Activated T-helper 17 cell treated with anti-CD3 and anti-CD28 coated beads, Interleukin-2, amount 50 U/mL, for 72 hours (primary cell): ENCODE results near the gene MBD5. TPM values are rescaled to one million over a fixed set of nuclear protein-coding genes. Genes with fewer than 3 reads are reported as not detected.
A peak's percentile ranks its signal among the peaks of the same experiment; 100 is the strongest.

Source experiments
- ATAC-seq: fragments of 150-1000 bp; cut with Tn5 transposase; replicated peaks from 2 replicates; pipeline ENCODE4 v1.10.0; 2021; ENCODE audit warnings: mild to moderate bottlenecking, moderate library complexity
- H3K27ac Mint-ChIP-seq: one replicate; pipeline ENCODE4 v1.8.0; 2022; ENCODE audit warnings: mixed read lengths
- H3K27me3 Mint-ChIP-seq: one replicate; pipeline ENCODE4 v1.8.0; 2022; ENCODE audit warnings: mixed read lengths
- H3K36me3 Mint-ChIP-seq: one replicate; pipeline ENCODE4 v1.8.0; 2022; ENCODE audit warnings: low read depth, mild to moderate bottlenecking, mixed read lengths
- H3K4me1 Mint-ChIP-seq: one replicate; pipeline ENCODE4 v1.8.0; 2022; ENCODE audit warnings: mixed read lengths
- H3K4me3 Mint-ChIP-seq: one replicate; pipeline ENCODE4 v1.8.0; 2022; ENCODE audit warnings: mild to moderate bottlenecking, mixed read lengths
- H3K9me3 Mint-ChIP-seq: one replicate; pipeline ENCODE4 v1.8.0; 2022; ENCODE audit warnings: mixed read lengths
- total RNA-seq, 2 donors: library from RNA; stranded (reverse); gene quantifications; one replicate each; pipeline ENCODE4 v1.2.3, GENCODE V29; 2022

MBD5 gene
- total RNA-seq, 2 donors from 2014 or later, result 33.5 to 55.7 TPM

DNA sequence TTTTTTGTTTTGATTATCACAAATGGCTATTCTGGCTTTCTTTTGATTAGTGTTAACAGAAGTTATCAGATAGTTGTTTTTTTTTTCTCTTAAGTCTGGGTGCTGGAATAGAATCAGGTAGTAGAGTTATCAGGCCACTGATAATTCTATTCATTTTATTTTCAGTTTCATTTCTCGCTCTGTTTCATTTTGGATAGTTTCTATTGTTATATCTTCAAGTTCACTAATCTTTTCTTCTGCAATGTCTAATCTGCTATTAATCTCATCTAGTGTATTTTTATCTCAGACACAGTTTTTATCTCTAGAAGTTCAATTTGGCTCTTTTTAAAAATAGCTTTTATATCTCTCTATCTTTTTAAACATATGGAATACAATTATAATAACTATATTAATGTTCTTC is 381.9 kb downstream of the MBD5 start:
- no peak for ATAC-seq
- no peaks in the 10 kb centered on the region for H3K4me1 Mint-ChIP-seq

DNA sequence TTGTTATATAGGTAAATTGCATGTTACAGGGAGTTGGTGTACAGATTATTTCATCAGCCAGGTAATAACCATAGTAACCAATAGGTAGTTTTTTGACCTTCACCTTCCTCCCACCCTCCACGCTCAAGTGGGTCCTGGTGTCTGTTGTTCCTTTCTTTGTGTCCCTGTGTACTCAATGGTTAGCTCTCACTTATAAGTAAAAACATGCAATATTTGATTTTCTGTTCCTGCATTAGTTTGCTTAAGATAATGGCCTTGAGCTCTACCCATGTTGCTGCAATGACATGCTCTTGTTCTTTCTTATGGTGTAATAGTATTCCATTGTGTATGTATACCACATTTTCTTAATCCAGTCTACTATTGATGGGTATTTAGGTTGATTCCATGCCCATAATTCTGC is 390.0 kb downstream of the MBD5 start:
- no peak for ATAC-seq
- no peak overlapping the region for H3K27ac Mint-ChIP-seq
- H3K27me3 Mint-ChIP-seq, result no peaks in the 10 kb centered on the region
- no peak overlapping the region for H3K4me3 Mint-ChIP-seq
- peaks cover 16% of the 10 kb centered on the region for H3K9me3 Mint-ChIP-seq
- H3K36me3 Mint-ChIP-seq, result no peaks in the 10 kb centered on the region
- H3K4me1 Mint-ChIP-seq, result no peaks in the 10 kb centered on the region

More for the DNA sequence above, 381.9 kb downstream of the MBD5 start:
- no peak overlapping the region for H3K4me3 Mint-ChIP-seq
- H3K27me3 Mint-ChIP-seq, result no peaks in the 10 kb centered on the region
- no peaks in the 10 kb centered on the region for H3K9me3 Mint-ChIP-seq
- H3K36me3 Mint-ChIP-seq, result peaks cover 6% of the 10 kb centered on the region
- H3K27ac Mint-ChIP-seq, result no peak overlapping the region

DNA sequence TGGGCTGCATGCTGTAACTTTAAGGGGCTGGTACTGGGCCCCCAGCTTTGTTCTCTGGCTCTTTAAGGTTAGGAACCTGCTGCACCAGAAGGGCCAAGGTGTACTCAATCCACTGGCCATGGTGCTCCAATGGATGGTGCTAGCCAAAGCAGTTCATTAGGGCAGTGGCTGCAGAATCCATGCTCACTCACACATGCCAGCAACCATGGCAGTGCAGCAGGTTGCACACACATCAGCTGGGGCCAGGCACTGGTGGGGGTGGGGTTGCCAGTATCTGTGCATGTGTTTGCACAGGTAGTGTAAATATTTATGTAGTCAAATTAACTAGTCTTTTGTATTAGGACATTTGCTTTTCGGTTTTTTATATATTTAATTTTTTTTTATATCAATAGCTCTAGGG is 395.4 kb downstream of the MBD5 start:
- no peaks in the 10 kb centered on the region for H3K4me1 Mint-ChIP-seq
- no peak overlapping the region for H3K27ac Mint-ChIP-seq
- no peaks in the 10 kb centered on the region for H3K27me3 Mint-ChIP-seq
- H3K4me3 Mint-ChIP-seq, result no peak overlapping the region
- peaks cover 16% of the 10 kb centered on the region for H3K9me3 Mint-ChIP-seq
- no peaks in the 10 kb centered on the region for H3K36me3 Mint-ChIP-seq
- ATAC-seq, result no peak

DNA sequence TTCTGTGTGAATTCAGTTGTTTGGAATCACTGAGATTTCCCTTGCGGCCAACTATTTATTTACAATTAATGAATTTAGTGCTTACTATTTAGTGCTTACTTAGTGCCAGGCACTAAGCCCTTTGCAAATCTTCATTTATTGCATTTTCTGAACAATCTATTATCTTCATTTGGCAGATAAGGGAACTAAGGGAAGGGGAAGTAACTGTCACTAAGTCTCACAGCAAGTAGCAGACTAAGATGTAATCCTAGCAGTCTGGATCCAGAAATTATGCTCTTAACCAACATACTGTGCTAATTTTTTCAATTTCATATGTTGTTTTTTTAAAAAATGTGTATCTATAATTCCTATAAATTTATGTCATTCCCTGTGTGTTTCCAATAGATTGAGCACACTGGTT is 409.2 kb downstream of the MBD5 start:
- no peaks in the 10 kb centered on the region for H3K27me3 Mint-ChIP-seq
- H3K4me3 Mint-ChIP-seq, result no peak overlapping the region
- H3K9me3 Mint-ChIP-seq, result peaks cover 9% of the 10 kb centered on the region
- no peaks in the 10 kb centered on the region for H3K36me3 Mint-ChIP-seq
- no peak for ATAC-seq
- H3K27ac Mint-ChIP-seq, result no peak overlapping the region
- H3K4me1 Mint-ChIP-seq, result peaks cover 5% of the 10 kb centered on the region

DNA sequence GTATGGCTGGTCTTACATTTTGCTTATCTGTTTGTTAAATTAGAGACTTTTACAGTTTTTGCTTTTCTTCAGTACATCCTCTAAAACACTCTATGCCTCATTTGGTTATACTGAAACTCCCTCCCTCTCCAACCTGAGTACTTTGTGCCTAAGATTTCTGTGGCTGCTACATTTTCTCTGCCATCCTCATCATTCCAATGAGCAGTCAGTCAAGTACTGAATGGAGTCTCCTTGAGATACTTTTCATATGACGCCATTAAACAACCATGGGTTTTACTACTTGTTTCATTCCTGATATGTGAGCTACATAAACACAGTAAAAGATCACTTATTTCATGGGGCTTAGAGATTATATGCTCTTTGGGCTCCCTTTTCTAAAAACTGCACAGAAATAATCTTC is 427.0 kb downstream of the MBD5 start:
- H3K4me1 Mint-ChIP-seq, result no peaks in the 10 kb centered on the region
- no peak for ATAC-seq
- H3K36me3 Mint-ChIP-seq, result no peaks in the 10 kb centered on the region

DNA sequence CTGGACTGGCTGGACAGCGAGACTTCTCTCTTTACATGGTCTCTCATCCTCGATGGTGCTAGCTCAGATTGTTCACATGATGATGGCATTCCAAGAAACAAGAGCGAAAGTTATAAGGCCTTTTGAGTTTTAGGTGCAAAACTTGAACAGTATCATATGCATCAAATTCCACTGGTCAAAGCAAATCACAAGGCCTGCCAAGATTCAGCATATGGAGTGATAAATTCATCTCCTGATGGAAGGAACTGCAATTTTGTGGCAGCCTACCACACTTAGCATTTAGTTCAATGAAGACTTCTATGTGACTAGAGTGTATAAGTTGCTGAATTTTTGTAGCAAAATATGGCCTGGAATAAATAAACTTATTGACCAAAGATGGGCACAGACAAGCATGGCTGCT is 429.6 kb downstream of the MBD5 start:
- no peaks in the 10 kb centered on the region for H3K36me3 Mint-ChIP-seq
- H3K4me1 Mint-ChIP-seq, result no peaks in the 10 kb centered on the region
- no peak overlapping the region for H3K27ac Mint-ChIP-seq
- ATAC-seq, result no peak
- no peak overlapping the region for H3K4me3 Mint-ChIP-seq
- no peaks in the 10 kb centered on the region for H3K27me3 Mint-ChIP-seq
- H3K9me3 Mint-ChIP-seq, result no peaks in the 10 kb centered on the region

More for the DNA sequence above, 427.0 kb downstream of the MBD5 start:
- Mint-ChIP-seq H3K27me3 (no peaks in the 10 kb centered on the region), H3K4me3 (no peak overlapping the region), H3K9me3 (no peaks in the 10 kb centered on the region), H3K27ac (no peak overlapping the region)

DNA sequence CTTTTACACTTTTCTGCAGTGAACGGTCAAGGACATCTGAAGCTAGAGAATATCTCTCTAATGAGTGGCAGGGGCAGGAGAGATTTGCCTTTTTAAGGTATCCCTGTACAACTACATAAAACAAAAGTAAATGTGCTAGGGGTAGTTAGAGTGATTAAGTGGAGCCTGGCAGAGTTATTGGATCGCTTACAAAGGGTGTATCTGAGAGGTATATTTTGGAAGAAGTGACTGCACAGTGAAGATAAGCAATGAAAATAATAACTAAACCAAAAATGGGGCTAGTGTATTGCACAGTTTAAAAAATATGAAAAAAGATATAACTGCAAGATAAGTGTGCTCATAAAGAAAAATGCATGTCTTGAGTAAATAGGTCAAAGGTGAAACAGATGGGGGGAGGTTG is 430.2 kb downstream of the MBD5 start:
- Mint-ChIP-seq H3K27ac (no peak overlapping the region), H3K4me1 (no peaks in the 10 kb centered on the region), H3K4me3 (no peak overlapping the region), H3K36me3 (no peaks in the 10 kb centered on the region), H3K27me3 (no peaks in the 10 kb centered on the region), H3K9me3 (no peaks in the 10 kb centered on the region)
- ATAC-seq, result no peak

DNA sequence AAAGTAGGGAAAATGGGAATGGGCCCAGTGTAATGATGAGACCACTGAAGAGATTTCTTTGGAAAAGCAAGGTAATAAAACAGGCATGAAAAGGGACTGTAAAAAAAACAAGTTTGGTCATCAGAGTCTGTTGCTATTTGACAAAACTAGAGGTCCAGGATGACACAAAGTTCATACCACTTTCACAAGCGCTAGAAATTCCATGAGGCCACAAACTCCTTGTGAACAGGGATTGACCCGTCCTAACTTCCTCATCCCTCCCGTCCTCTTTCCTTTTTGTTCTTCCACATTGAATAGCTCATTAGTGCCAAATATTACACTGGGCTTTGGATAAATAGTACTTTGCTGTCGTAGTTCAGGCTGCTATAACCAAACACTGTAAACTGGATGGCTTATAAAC is 434.9 kb downstream of the MBD5 start:
- Mint-ChIP-seq H3K36me3 (peaks cover 5% of the 10 kb centered on the region), H3K27me3 (no peaks in the 10 kb centered on the region), H3K27ac (no peak overlapping the region), H3K4me1 (no peaks in the 10 kb centered on the region), H3K4me3 (no peak overlapping the region), H3K9me3 (no peaks in the 10 kb centered on the region)
- ATAC-seq, result no peak

DNA sequence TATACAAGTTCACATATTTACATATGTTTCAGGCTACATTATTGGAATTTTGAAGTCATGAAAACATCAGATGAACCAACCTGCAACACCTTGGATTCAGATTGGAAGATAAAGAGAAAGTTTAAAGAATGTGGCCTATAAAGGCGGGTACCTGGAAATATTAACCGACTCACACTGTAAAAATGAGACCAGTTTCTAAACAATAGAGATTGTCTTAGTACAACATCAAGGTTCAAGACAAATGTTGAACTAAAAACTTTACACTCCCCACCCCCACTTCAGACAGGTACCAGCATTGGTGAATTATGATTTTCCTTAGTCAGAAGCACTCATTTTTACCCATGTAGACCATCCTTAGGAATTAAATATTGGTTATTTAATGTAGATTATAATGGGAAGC is 437.3 kb downstream of the MBD5 start:
- Mint-ChIP-seq H3K27me3 (no peaks in the 10 kb centered on the region), H3K9me3 (no peaks in the 10 kb centered on the region), H3K4me3 (no peak overlapping the region), H3K36me3 (peaks cover 5% of the 10 kb centered on the region), H3K27ac (no peak overlapping the region), H3K4me1 (no peaks in the 10 kb centered on the region)
- ATAC-seq, result no peak

DNA sequence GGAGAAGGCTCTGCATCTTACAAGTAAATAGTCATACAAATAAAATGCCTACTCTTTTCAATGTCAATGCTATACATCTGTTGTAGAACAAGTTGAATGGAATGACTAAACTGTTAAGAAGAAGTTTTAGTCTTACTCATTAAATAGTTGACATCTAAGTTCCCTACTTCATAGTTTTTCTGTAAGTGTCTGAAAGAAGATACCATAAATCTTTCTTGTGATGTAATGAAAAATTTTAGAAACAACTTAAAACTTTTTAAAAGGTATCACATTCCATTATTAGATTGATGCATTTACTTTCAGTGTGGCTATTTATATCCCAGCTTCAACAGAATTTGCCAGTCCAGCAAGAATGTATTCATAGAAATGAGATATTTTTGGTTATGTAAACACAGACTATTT is 438.5 kb downstream of the MBD5 start:
- no peak overlapping the region for H3K4me3 Mint-ChIP-seq
- peak; percentile 18 for ATAC-seq
- no peaks in the 10 kb centered on the region for H3K27me3 Mint-ChIP-seq
- peaks cover 16% of the 10 kb centered on the region for H3K36me3 Mint-ChIP-seq
- no peaks in the 10 kb centered on the region for H3K9me3 Mint-ChIP-seq
- H3K27ac Mint-ChIP-seq, result no peak overlapping the region
- H3K4me1 Mint-ChIP-seq, result no peaks in the 10 kb centered on the region

DNA sequence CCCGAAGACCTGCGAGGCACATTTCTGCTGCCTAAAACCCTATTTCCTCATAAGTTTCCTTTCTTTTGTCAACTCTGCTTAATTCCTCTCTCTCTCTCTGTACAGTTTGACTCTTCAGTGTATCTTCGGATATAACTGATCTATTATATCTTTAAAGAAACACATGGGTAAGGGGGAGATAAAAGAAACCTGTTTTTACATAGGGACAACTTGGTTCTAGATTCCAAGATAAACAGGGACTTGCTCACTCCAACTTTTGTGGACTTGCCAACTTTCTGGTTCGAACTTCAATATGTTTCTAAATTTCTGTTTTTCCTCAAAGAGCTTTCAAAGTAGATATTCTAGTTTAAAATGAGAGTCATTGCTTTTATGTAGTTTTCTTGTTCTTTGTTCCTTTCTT is 441.0 kb downstream of the MBD5 start:
- Mint-ChIP-seq H3K4me1 (no peaks in the 10 kb centered on the region), H3K27me3 (no peaks in the 10 kb centered on the region), H3K9me3 (no peaks in the 10 kb centered on the region), H3K4me3 (no peak overlapping the region), H3K27ac (no peak overlapping the region), H3K36me3 (peaks cover 27% of the 10 kb centered on the region)
- no peak for ATAC-seq

DNA sequence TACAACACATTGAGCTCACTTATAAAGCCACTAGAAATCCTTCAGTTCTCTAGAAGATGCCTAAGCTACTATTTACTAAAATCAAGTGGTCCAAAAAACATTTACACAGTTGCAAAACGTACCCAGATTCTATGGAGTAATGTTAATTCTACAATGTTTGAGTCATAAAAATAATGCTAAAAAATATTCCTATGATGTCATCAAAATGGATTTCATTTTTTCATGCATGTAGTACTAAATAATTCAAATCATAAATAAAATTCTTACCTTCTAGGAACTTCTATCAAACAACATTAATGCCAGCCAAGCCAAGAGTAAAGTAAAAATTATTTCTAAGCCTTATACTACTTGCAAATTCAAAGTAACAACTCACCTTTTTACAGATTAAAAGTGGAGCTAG is 454.7 kb downstream of the MBD5 start:
- no peaks in the 10 kb centered on the region for H3K36me3 Mint-ChIP-seq
- no peak overlapping the region for H3K4me3 Mint-ChIP-seq
- no peak for ATAC-seq
- no peak overlapping the region for H3K27ac Mint-ChIP-seq
- no peaks in the 10 kb centered on the region for H3K9me3 Mint-ChIP-seq
- no peaks in the 10 kb centered on the region for H3K27me3 Mint-ChIP-seq
- no peaks in the 10 kb centered on the region for H3K4me1 Mint-ChIP-seq

DNA sequence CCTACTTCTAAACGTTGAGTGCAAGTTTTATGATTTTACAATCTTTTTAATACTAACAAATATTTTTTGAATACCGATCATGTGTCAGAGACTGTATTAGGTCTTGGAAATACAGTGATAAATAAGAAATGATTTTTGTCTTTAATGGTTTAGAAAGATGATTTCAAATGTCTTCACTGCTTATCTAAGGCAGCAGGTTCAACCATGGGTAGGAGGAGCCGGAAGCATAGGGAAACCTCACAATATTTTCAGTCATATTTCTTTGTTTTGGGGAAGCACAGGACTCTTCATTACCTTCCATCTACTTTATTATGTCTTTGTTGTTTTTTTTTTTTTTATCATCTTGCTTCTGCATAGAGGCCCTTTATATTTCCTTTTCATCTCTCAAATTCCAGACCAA is 458.5 kb downstream of the MBD5 start:
- H3K9me3 Mint-ChIP-seq, result no peaks in the 10 kb centered on the region
- no peaks in the 10 kb centered on the region for H3K27me3 Mint-ChIP-seq
- no peaks in the 10 kb centered on the region for H3K4me1 Mint-ChIP-seq
- H3K36me3 Mint-ChIP-seq, result no peaks in the 10 kb centered on the region
- no peak for ATAC-seq
- H3K27ac Mint-ChIP-seq, result no peak overlapping the region
- no peak overlapping the region for H3K4me3 Mint-ChIP-seq

DNA sequence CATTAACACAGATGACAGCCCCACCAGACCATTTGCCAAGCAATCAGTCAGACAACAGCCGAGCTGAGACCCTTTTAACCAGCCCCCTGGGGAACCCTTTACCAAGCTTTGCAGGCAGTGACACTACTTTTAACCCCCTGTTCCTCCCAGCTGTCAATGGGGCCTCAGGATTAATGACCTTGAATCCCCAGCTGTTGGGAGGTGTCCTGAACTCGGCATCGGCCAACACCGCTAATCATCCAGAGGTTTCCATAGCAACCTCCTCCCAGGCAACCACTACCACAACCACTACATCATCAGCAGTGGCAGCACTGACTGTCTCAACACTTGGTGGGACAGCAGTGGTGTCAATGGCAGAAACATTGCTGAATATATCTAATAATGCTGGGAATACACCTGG is 462.8 kb downstream of the MBD5 start:
- Mint-ChIP-seq H3K9me3 (no peaks in the 10 kb centered on the region), H3K27ac (no peak overlapping the region), H3K36me3 (no peaks in the 10 kb centered on the region), H3K4me1 (no peaks in the 10 kb centered on the region), H3K4me3 (no peak overlapping the region), H3K27me3 (no peaks in the 10 kb centered on the region)
- no peak for ATAC-seq

DNA sequence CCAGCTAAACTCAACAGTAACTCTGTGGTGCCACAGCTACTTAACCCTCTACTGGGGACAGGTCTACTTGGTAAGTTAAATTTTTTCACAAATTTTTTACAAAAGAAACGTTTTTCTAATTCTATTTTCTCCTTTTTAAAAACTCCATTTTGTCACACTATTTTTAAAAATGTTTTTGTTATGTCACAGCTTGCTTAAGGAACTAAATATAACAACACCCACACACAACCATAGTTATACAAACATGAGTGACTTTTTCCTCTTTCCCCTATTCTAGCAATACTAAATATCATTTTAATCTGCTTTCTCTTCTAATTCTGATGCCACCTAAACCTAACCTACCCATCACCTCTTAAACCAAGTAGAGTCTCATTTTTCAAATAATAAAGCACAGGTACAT is 463.2 kb downstream of the MBD5 start:
- no peaks in the 10 kb centered on the region for H3K36me3 Mint-ChIP-seq
- H3K4me3 Mint-ChIP-seq, result no peak overlapping the region
- ATAC-seq, result no peak
- H3K4me1 Mint-ChIP-seq, result no peaks in the 10 kb centered on the region
- H3K9me3 Mint-ChIP-seq, result no peaks in the 10 kb centered on the region
- no peak overlapping the region for H3K27ac Mint-ChIP-seq
- H3K27me3 Mint-ChIP-seq, result no peaks in the 10 kb centered on the region

DNA sequence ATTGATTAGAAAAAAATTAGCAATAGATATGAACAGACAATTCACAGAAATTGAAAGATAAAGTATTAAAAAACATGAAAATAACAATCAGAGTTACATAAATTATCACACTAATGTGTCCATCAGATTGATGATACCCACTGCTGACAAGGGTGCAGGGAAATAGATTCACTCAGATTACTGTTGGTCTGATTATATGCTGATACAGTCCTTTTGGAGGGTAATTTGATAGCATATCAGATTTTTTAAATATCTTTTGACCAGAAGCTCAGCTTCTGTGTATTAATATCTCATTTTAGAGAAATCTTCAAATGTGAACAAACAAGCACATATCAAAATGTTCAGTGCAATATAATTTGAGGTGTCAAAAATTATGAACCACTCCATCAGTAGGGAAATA is 465.8 kb downstream of the MBD5 start:
- H3K4me1 Mint-ChIP-seq, result no peaks in the 10 kb centered on the region
- no peaks in the 10 kb centered on the region for H3K9me3 Mint-ChIP-seq
- no peaks in the 10 kb centered on the region for H3K36me3 Mint-ChIP-seq
- no peak for ATAC-seq
- no peak overlapping the region for H3K4me3 Mint-ChIP-seq
- H3K27me3 Mint-ChIP-seq, result no peaks in the 10 kb centered on the region
- H3K27ac Mint-ChIP-seq, result no peak overlapping the region
